GM10266 (cell line): ENCODE measurements around the gene FAM222B.

Experiments
- DNase-seq: peaks from one replicate; pipeline ENCODE4 v3.0.0; 2012; ENCODE audit errors: extremely low spot score
- CTCF ChIP-seq: IDR thresholded peaks from 2 replicates; pipeline ENCODE4 v1.5.1; 2012; ENCODE audit warnings: mild to moderate bottlenecking, low read depth; ENCODE audit not compliant: control insufficient read depth, insufficient read depth; ENCODE audit errors: missing control alignments

FAM222B gene

GRCh38 chr17:28735242-28735722, 107.3 kb downstream of the FAM222B start:
- TF ChIP-seq CTCF = no peak
- no peak for DNase-seq

- no peak for DNase-seq
- TF ChIP-seq CTCF = no peak
Observed at GRCh38 chr17:28734712-28735241, 107.8 kb downstream of the FAM222B start.

- DNase-seq = no peak
Observed at GRCh38 chr17:28733346-28733745, 109.2 kb downstream of the FAM222B start.

GRCh38 chr17:28729950-28730330, 112.7 kb downstream of the FAM222B start:
- no peak for DNase-seq
- TF ChIP-seq CTCF = no peak

More at GRCh38 chr17:28733346-28733745, 109.2 kb downstream of the FAM222B start:
- TF ChIP-seq CTCF = no peak

- DNase-seq = peak; percentile 88
- no peak for TF ChIP-seq CTCF
Observed at GRCh38 chr17:28728364-28729200, 114.0 kb downstream of the FAM222B start, which contains the start of gene NEK8. TSS of gene NEK8 (plus strand) at chr17:28728788. CDS start at chr17:28728814, 26 bp downstream.

- DNase-seq = peak; percentile 91
Observed at GRCh38 chr17:28726627-28727491, 115.7 kb downstream of the FAM222B start.

More at GRCh38 chr17:28726627-28727491, 115.7 kb downstream of the FAM222B start:
- peak; percentile 99 for TF ChIP-seq CTCF
